ENCODE measurements around the gene ADIPOR2.

ADIPOR2 gene

DNA sequence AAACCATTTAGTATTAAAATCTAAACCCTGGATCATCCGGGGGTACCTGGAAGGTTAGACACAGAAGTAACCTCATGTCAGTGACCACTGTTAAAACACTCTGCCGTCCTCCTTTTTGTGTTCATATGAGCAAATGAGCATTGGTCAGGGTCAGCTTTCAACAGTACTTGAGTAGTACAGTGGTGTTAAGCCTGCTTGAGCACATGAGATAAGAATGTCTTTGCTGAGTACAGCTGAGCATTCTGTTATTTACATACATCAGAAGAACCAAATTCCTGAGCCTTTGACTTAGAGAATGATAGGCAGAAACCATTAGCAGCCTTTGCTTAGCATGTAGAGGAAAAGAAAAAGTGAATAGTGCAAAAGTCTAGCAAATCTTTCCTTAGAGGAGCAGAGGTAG, 90.9 kb downstream of the ADIPOR2 start:
- H3K4me3 ChIP-seq (ENCODE audit: low read depth, low read length), result no peak overlapping the region
- TF ChIP-seq, protein P1, sequence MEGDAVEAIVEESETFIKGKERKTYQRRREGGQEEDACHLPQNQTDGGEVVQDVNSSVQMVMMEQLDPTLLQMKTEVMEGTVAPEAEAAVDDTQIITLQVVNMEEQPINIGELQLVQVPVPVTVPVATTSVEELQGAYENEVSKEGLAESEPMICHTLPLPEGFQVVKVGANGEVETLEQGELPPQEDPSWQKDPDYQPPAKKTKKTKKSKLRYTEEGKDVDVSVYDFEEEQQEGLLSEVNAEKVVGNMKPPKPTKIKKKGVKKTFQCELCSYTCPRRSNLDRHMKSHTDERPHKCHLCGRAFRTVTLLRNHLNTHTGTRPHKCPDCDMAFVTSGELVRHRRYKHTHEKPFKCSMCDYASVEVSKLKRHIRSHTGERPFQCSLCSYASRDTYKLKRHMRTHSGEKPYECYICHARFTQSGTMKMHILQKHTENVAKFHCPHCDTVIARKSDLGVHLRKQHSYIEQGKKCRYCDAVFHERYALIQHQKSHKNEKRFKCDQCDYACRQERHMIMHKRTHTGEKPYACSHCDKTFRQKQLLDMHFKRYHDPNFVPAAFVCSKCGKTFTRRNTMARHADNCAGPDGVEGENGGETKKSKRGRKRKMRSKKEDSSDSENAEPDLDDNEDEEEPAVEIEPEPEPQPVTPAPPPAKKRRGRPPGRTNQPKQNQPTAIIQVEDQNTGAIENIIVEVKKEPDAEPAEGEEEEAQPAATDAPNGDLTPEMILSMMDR (IDR thresholded peaks at IDR 0.05; ENCODE audit: low read depth, low read length), result no peak

DNA sequence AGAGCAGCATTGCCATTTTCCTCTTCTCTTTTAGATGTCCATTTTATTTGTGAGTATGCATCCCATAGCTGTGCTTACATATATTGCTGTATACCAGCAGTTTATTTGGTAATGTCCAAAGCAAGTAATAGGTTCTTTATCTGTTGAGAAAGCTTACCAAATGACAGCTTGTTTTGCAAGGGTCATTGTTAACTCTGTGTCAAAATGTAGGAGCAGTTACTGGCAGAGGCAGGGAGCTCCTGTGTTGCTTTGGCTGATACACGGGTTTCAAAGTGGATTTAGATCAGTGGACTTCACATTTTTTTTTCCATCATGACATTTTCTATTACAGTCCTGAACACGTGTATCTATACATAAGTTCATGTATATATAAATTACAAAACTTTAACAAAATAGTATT, 91.3 kb downstream of the ADIPOR2 start:
- H3K4me3 ChIP-seq (ENCODE audit: low read depth, low read length), result no peak overlapping the region
- TF ChIP-seq, protein P1 (IDR thresholded peaks at IDR 0.05; ENCODE audit: low read depth, low read length), result no peak

- no peak overlapping the region for H3K4me3 ChIP-seq (ENCODE audit: low read depth, low read length)
- TF ChIP-seq, protein P1 (IDR thresholded peaks at IDR 0.05; ENCODE audit: low read depth, low read length), result no peak
These were observed 96.8 kb downstream of the ADIPOR2 start for GRCh38 chr12:1787714-1788113.

DNA sequence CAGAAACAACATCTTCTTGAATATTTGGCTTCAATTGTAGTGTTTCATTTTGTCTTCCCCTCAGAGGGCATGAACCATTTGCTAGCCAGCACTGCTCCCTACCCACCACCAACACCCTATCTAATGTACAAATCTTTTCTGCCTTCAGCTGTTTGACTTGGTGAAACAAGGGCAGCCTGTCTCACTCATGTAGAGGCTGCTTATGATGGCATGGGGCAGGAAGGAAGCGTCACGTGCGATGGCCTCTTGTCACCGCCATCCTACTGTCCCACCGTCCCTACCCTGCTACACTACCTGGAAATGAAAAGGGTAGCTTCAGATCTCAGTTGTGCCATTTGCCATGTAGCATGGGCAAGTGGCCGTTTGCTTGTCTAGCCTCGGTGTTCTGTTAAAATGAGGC, 99.6 kb downstream of the ADIPOR2 start:
- H3K4me3 ChIP-seq (ENCODE audit: low read depth, low read length), result no peak overlapping the region
- TF ChIP-seq, protein P1 (IDR thresholded peaks at IDR 0.05; ENCODE audit: low read depth, low read length), result no peak

DNA sequence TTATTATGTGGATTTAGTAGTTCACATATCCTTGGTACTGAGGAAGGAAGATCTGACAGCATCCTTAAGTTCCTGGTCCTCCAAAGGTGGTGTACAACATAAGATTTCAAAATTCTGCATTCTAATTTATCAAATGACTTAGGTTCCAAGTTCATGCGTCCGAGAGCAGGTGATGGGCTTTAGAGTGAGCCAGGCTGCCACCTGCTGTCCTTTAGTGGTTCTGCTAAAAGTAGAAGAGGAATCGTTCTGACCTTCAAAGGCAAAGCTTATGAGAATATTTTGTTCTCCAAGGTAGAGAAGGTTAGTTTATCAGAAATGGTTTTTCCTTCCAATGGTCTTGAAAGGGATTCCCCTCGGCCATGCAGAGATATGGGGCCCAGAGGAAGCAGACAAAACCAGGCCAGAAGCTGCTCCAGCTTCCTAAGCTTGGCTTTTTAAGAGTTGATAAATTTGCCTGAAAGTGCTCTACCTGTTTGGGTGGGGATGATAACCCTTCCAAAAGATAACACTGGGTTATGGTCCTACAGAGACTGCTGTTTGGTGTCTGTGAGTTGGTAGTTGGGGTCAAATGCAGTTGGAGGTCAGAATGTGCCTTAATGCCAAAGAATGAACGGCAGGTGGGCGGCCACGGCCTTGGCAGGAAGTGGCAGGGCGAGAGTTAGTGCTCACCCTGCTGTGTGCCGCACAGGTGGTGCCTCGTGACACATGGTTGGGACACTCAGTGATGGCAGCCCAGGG, 100.4 kb downstream of the ADIPOR2 start:
- TF ChIP-seq, protein P1 (IDR thresholded peaks at IDR 0.05; ENCODE audit: low read depth, low read length), result peak; percentile 58
- no peak overlapping the region for H3K4me3 ChIP-seq (ENCODE audit: low read depth, low read length)

GRCh38 chr12:1792406-1792805, 101.5 kb downstream of the ADIPOR2 start:
- no peak overlapping the region for H3K4me3 ChIP-seq (ENCODE audit: low read depth, low read length)
- TF ChIP-seq, protein P1 (IDR thresholded peaks at IDR 0.05; ENCODE audit: low read depth, low read length), result no peak

DNA sequence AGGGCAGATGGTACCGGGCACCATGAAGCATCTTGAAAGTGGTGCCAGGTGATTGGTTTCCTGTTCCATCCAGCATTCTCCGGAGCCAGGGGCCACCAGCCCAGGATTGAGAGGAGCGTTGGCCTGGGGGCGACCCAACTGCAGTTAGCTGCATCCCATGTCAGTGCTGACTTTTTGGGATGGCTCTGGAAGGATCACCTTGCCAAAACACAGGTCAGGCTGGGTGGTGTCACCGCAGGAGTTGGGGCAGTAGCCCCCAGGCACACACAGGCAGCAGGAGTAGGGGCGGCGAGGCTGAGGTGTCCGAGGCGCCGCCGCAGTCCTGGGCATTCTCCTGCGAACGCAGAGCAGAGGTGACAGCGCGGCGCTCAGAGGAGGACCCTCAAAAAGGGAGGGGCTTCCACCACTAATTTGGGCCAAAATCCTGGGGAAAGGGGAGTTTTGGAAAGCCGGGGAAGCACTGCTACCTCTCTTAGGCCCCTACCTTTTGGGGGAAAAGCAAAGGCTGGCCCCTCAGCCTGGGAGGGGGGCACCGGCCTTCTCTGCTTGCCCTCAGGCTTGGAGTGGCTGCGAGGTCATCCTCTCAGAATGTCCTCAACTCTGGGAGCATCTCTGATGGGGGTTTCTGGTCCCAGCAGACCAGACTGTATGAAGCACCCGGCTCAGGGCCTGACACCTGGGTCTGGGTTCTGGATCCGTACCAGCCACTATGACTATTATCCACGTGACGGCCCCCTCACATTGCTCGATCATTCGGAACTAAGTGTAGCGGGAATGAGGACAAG, 102.7 kb downstream of the ADIPOR2 start:
- TF ChIP-seq, protein P1 (IDR thresholded peaks at IDR 0.05; ENCODE audit: low read depth, low read length), result no peak
- H3K4me3 ChIP-seq (ENCODE audit: low read depth, low read length), result no peak overlapping the region

All from WI38 (cell line).